HG03457 (cell line): ENCODE measurements around the gene SPRED1.
"Not testable (repeated sequence)": the region's sequence is repeated elsewhere in the genome, so short reads cannot be mapped to it uniquely, and the experiment has no call there.

Experiments used
- ATAC-seq: cut with Tn5 transposase; IDR thresholded peaks from one replicate; pipeline ENCODE4 v1.9.1; 2021; ENCODE audit warnings: moderate number of reproducible peaks; ENCODE audit not compliant: unreplicated experiment

SPRED1 gene

GRCh38 chr15:38231436-38231835 is 21.2 kb upstream of the SPRED1 start:
- no peak for ATAC-seq

GRCh38 chr15:38237021-38237420 is 15.6 kb upstream of the SPRED1 start:
- ATAC-seq, result not testable (repeated sequence)

GRCh38 chr15:38238311-38238710 is 14.3 kb upstream of the SPRED1 start:
- no peak for ATAC-seq

GRCh38 chr15:38242055-38242454 is 10.6 kb upstream of the SPRED1 start:
- peak; percentile 80 for ATAC-seq

GRCh38 chr15:38243278-38244055 is 9.2 kb upstream of the SPRED1 start:
- no peak for ATAC-seq

GRCh38 chr15:38247336-38247735 is 5.3 kb upstream of the SPRED1 start:
- no peak for ATAC-seq

GRCh38 chr15:38253351-38253781 is 730 bp downstream of the SPRED1 start:
- ATAC-seq, result no peak

GRCh38 chr15:38254051-38254883 is 1.6 kb downstream of the SPRED1 start:
- ATAC-seq, result peak; percentile 35

- ATAC-seq, result no peak
These were observed 3.1 kb downstream of the SPRED1 start for GRCh38 chr15:38255690-38256089.

- no peak for ATAC-seq
These were observed 5.0 kb downstream of the SPRED1 start for GRCh38 chr15:38257676-38258075.

- no peak for ATAC-seq
These were observed 6.5 kb downstream of the SPRED1 start for GRCh38 chr15:38259134-38259533.

- no peak for ATAC-seq
These were observed 7.4 kb downstream of the SPRED1 start for GRCh38 chr15:38260077-38260476.

- no peak for ATAC-seq
These were observed 10.6 kb downstream of the SPRED1 start for GRCh38 chr15:38263251-38263650.

GRCh38 chr15:38263996-38264395 is 11.4 kb downstream of the SPRED1 start:
- ATAC-seq, result no peak

- no peak for ATAC-seq
These were observed 13.8 kb downstream of the SPRED1 start for GRCh38 chr15:38266247-38266986.

GRCh38 chr15:38267421-38268022 is 14.9 kb downstream of the SPRED1 start:
- no peak for ATAC-seq

- ATAC-seq, result no peak
These were observed 18.5 kb downstream of the SPRED1 start for GRCh38 chr15:38271144-38271543.

GRCh38 chr15:38271895-38272294 is 19.3 kb downstream of the SPRED1 start:
- no peak for ATAC-seq

- not testable (repeated sequence) for ATAC-seq
These were observed 19.8 kb downstream of the SPRED1 start for GRCh38 chr15:38272431-38272830.

- ATAC-seq, result no peak
These were observed 21.5 kb downstream of the SPRED1 start for GRCh38 chr15:38274135-38274534.

GRCh38 chr15:38275959-38276358 is 23.3 kb downstream of the SPRED1 start:
- no peak for ATAC-seq
